Lower lobe of right lung (tissue), 2 donors: ENCODE data around the gene VAPB. TPM values are rescaled to one million over a fixed set of nuclear protein-coding genes. Genes with fewer than 3 reads are reported as not detected.

Source experiments
- ATAC-seq, 2 donors: fragments of 200-7000 bp; cut with Tn5 transposase; one replicate each; pipeline ENCODE4 v1.9.1; 2020 to 2022; ENCODE audit warnings: mild to moderate bottlenecking in 2 of 2, moderate library complexity in 2 of 2
- DNase-seq: peaks from one replicate; pipeline ENCODE4 v3.0.0-alpha.2; 2020
- H3K27ac ChIP-seq: fragments of 200-600 bp; one replicate; pipeline ENCODE4 v1.8.0; 2022
- H3K27me3 ChIP-seq: fragments of 200-600 bp; one replicate; pipeline ENCODE4 v1.8.0; 2022; ENCODE audit warnings: low read depth
- H3K36me3 ChIP-seq: fragments of 200-600 bp; one replicate; pipeline ENCODE4 v1.8.0; 2022; ENCODE audit warnings: mild to moderate bottlenecking
- H3K4me1 ChIP-seq: fragments of 200-600 bp; one replicate; pipeline ENCODE4 v1.8.0; 2022
- H3K4me3 ChIP-seq: fragments of 200-600 bp; one replicate; pipeline ENCODE4 v1.8.0; 2022; ENCODE audit warnings: mild to moderate bottlenecking
- H3K9me3 ChIP-seq: fragments of 200-600 bp; one replicate; pipeline ENCODE4 v1.8.0; 2022
- CTCF ChIP-seq: fragments of 200-600 bp; IDR thresholded peaks from one replicate; pipeline ENCODE4 v1.8.0; 2022; ENCODE audit warnings: antibody characterized with exemption, mild to moderate bottlenecking
- intact Hi-C: fragments of 100-400 bp; cut with DNase I; formaldehyde crosslinking; loops from one replicate; pipeline ENCODE4 v1.11.0; 2022
- total RNA-seq: library from RNA; stranded (reverse); fragmentation: NEBNext Ultra II Directional; extraction: Animal tissue kit (Norgen Biotek cat#: 25700); gene quantifications from one replicate; pipeline ENCODE4 v1.2.1, GENCODE V29; 2021
- donor health status: DM: no; HTN: yes; CAD: no; lungs with severe emphysema.

Gene VAPB
- total RNA-seq, 1 donor from 2014 or later = 44.5 TPM

DNA sequence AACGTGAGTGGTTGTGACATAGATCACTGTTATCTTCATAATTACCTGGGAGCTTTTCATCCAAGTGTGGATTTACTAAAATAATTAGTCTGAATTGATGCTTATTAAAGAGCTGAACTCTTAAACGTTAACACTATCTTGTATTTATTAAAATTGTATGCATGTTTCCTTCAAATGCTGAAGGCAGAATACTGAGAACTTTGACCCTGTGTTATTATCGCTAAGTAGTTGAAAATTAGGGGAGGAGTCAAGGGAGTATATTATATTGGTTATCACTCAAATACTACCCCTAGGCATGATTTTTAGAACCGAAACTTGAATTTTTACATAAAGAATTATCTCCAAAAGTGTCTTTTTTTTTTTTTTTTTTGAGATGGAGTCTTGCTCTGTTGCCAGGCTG is 5.8 kb downstream of the VAPB start:
- ATAC-seq (no peak), DNase-seq (no peak)
- intact Hi-C loops = no loop called here
- H3K36me3 ChIP-seq = peaks cover 9% of the 10 kb centered on the region
- H3K4me1 ChIP-seq = peaks cover 48% of the 10 kb centered on the region
- no peak for TF ChIP-seq CTCF
- H3K9me3 ChIP-seq = no peaks in the 10 kb centered on the region
- no peak overlapping the region for H3K27ac ChIP-seq
- no peaks in the 10 kb centered on the region for H3K27me3 ChIP-seq
- no peak overlapping the region for H3K4me3 ChIP-seq

GRCh38 chr20:58395604-58396003 is 6.6 kb downstream of the VAPB start:
- TF ChIP-seq CTCF = no peak
- peaks cover 8% of the 10 kb centered on the region for H3K36me3 ChIP-seq
- DNase-seq (no peak), ATAC-seq (no peak)
- no peaks in the 10 kb centered on the region for H3K27me3 ChIP-seq
- no peak overlapping the region for H3K4me3 ChIP-seq
- no peak overlapping the region for H3K27ac ChIP-seq
- no peaks in the 10 kb centered on the region for H3K9me3 ChIP-seq
- H3K4me1 ChIP-seq = peaks cover 45% of the 10 kb centered on the region
- intact Hi-C loops = no loop called here

GRCh38 chr20:58397429-58397828 is 8.4 kb downstream of the VAPB start:
- intact Hi-C loops = no loop called here
- Histone ChIP-seq H3K9me3 (no peaks in the 10 kb centered on the region), H3K4me1 (peaks cover 35% of the 10 kb centered on the region), H3K36me3 (no peaks in the 10 kb centered on the region), H3K27ac (no peak overlapping the region), H3K4me3 (no peak overlapping the region), H3K27me3 (no peaks in the 10 kb centered on the region)
- DNase-seq = no peak
- peak; percentile 56 to 77 for ATAC-seq
- no peak for TF ChIP-seq CTCF

- H3K9me3 ChIP-seq = no peaks in the 10 kb centered on the region
- H3K36me3 ChIP-seq = no peaks in the 10 kb centered on the region
- intact Hi-C loops = no loop called here
- ATAC-seq = no peak
- H3K27ac ChIP-seq = no peak overlapping the region
- no peak for DNase-seq
- no peak overlapping the region for H3K4me3 ChIP-seq
- H3K4me1 ChIP-seq = peaks cover 35% of the 10 kb centered on the region
- H3K27me3 ChIP-seq = no peaks in the 10 kb centered on the region
- TF ChIP-seq CTCF = no peak
These were observed 9.2 kb downstream of the VAPB start for GRCh38 chr20:58398254-58398653.

DNA sequence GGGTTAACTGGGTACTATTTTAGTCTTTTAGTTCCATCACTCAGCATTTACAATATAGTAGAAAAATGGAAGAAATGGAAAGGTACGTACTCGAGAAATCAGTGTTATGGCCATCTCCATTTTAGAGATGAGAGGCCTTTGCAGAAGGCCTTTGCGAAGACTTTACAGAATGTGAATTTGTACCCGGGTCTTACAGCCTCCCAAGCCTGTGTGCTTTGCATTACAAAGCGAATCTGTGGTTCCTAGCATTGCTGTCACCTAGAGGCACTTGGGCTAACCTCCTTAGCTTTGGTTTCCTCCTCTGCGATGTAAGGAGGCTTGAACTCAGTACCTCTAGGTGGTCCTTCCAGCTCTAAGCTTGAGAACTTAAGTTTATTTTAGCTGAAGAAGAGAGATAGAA is 10.9 kb downstream of the VAPB start:
- ATAC-seq (no peak), DNase-seq (no peak)
- intact Hi-C loops = no loop called here
- Histone ChIP-seq H3K27ac (no peak overlapping the region), H3K4me1 (peaks cover 39% of the 10 kb centered on the region), H3K27me3 (no peaks in the 10 kb centered on the region), H3K9me3 (no peaks in the 10 kb centered on the region), H3K4me3 (no peak overlapping the region), H3K36me3 (no peaks in the 10 kb centered on the region)
- no peak for TF ChIP-seq CTCF

- no peak for TF ChIP-seq CTCF
- Histone ChIP-seq H3K9me3 (no peaks in the 10 kb centered on the region), H3K27me3 (no peaks in the 10 kb centered on the region), H3K4me3 (no peak overlapping the region), H3K27ac (no peak overlapping the region), H3K4me1 (peaks cover 45% of the 10 kb centered on the region), H3K36me3 (no peaks in the 10 kb centered on the region)
- intact Hi-C loops = no loop called here
- ATAC-seq = no peak
- no peak for DNase-seq
These were observed 12.1 kb downstream of the VAPB start for GRCh38 chr20:58401162-58401561.
